Activated naive CD8-positive, alpha-beta T cell treated with anti-CD3 and anti-CD28 coated beads, Interleukin-2, amount 10 ng/mL, durations not matched to agents 7 days and 5 days (primary cell): ENCODE results near the gene YWHAH. TPM values are rescaled to one million over a fixed set of nuclear protein-coding genes. Genes with fewer than 3 reads are reported as not detected.
A peak's percentile ranks its signal among the peaks of the same experiment; 100 is the strongest.

Source experiments
- ATAC-seq: fragments of 150-1000 bp; cut with Tn5 transposase; one replicate; pipeline ENCODE4 v1.10.0; 2021; ENCODE audit warnings: low read depth, moderate library complexity
- POLR2A ChIA-PET: fragments of 350-600 bp; sonication (Branson Sonifier 250); formaldehyde crosslinking; loops from one replicate; lab custom pipeline; 2021; ENCODE audit warnings: antibody characterized with exemption; lab: Charles Lee
- DNase-seq: peaks from one replicate; pipeline ENCODE4 v3.0.0; 2021
- H3K27ac Mint-ChIP-seq: one replicate; pipeline ENCODE4 v1.8.0; 2022; ENCODE audit warnings: mild to moderate bottlenecking, mixed read lengths
- H3K27me3 Mint-ChIP-seq: one replicate; pipeline ENCODE4 v1.8.0; 2022; ENCODE audit warnings: mild to moderate bottlenecking, moderate library complexity, mixed read lengths
- H3K36me3 Mint-ChIP-seq: one replicate; pipeline ENCODE4 v1.8.0; 2021; ENCODE audit warnings: mild to moderate bottlenecking, mixed read lengths
- H3K4me1 Mint-ChIP-seq: one replicate; pipeline ENCODE4 v1.8.0; 2021; ENCODE audit warnings: mixed read lengths
- H3K4me3 Mint-ChIP-seq: one replicate; pipeline ENCODE4 v1.8.0; 2022; ENCODE audit warnings: mild to moderate bottlenecking, moderate library complexity, mixed read lengths
- H3K9me3 Mint-ChIP-seq: one replicate; pipeline ENCODE4 v1.8.0; 2021; ENCODE audit warnings: mixed read lengths
- total RNA-seq, 2 experiments: library from RNA; stranded (reverse); gene quantifications; one replicate each; pipeline ENCODE4 v1.2.3, GENCODE V29; 2021

Gene YWHAH
- total RNA-seq, 2 experiments from 2014 or later = 159 to 160 TPM

DNA sequence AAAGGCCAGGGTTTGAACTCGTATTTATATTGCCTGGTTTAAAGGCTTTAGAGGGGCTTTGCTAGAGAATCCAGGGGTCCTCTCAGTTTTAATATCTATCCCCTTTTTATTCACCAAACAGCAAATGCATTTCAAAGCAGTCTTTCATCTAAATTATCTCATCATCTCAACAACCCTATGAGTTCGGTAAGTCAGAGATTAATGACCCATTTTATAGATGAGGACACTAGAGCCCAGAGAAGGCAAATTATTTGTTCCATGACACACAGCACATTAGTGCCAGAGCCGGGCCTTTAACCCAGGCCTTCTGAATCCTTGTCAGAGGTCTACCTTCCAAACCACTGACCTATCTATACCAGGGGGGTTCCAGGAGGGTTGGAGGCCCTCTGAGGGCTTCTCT is 16.8 kb upstream of the YWHAH start:
- H3K4me3 Mint-ChIP-seq = no peak overlapping the region
- POLR2A ChIA-PET = no interaction called here
- peaks cover 16% of the 10 kb centered on the region for H3K27me3 Mint-ChIP-seq
- no peak for DNase-seq
- H3K36me3 Mint-ChIP-seq = no peaks in the 10 kb centered on the region
- H3K9me3 Mint-ChIP-seq = no peaks in the 10 kb centered on the region
- peaks cover 8% of the 10 kb centered on the region for H3K4me1 Mint-ChIP-seq
- ATAC-seq = no peak
- H3K27ac Mint-ChIP-seq = no peak overlapping the region

DNA sequence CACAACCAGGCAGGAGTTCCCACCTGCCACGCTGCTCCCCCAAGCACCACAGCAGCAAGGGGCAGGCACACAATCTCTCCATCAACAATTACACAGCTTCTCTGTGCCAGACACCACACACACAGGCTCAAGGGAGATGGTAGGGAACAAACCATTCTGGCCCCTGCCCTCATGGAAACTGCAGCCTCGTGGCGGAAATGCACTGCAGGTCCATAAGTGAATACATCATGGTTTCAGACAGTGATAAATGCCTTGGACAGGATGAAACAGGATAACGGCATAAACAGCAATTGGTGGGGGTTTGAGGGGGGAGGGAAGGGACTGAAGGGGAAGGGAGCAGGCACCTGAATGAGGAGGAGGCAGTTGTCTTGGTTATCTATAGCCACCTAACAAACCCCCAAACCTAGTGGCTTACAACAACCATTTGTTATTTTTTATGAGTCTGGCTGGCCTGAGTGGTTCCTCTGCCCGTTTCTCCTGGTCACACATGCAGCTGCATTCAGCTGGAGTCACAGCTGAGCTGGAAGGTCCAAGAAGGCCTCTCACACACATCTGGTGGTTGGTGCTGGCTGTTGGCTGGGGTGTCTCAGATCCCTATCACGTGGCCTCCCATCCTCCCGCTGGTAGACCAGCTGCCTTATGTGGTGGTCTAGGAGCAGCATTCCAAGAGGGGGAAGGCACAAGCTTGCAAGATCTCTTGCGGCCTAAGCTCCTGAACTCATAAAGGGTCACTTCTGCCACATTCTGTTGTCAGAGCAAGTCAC is 15.0 kb upstream of the YWHAH start:
- POLR2A ChIA-PET = no interaction called here
- Mint-ChIP-seq H3K36me3 (no peaks in the 10 kb centered on the region), H3K27ac (no peak overlapping the region), H3K4me1 (no peaks in the 10 kb centered on the region), H3K4me3 (no peak overlapping the region), H3K27me3 (peaks cover 10% of the 10 kb centered on the region), H3K9me3 (no peaks in the 10 kb centered on the region)
- DNase-seq = no peak
- ATAC-seq = no peak

- H3K9me3 Mint-ChIP-seq = no peaks in the 10 kb centered on the region
- DNase-seq (no peak), ATAC-seq (no peak)
- no peak overlapping the region for H3K4me3 Mint-ChIP-seq
- H3K4me1 Mint-ChIP-seq = peaks cover 6% of the 10 kb centered on the region
- H3K36me3 Mint-ChIP-seq = no peaks in the 10 kb centered on the region
- no peaks in the 10 kb centered on the region for H3K27me3 Mint-ChIP-seq
- H3K27ac Mint-ChIP-seq = no peak overlapping the region
- POLR2A ChIA-PET = no interaction called here
Observed at GRCh38 chr22:31932863-31933262, 11.5 kb upstream of the YWHAH start.

DNA sequence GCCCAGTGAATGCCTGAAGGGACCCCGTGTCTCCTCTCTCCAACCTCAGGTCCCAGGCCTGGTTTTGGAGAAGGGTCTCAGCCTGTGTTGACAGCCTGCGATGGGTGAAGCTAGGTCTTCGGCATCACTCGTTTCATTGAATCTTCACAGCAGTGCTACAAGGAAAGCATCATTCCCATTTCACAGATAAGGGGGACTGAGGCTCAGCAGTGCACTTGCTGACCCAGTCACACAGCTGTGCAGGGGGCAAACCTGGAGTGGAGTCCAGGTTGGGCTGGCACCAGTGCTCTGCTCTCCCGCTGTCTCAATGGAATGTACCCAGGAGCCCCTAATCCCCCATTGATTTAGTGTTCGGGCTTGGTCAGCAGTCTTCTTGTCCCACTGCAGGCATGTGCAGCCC is 10.9 kb upstream of the YWHAH start:
- POLR2A ChIA-PET = no interaction called here
- H3K4me3 Mint-ChIP-seq = no peak overlapping the region

DNA sequence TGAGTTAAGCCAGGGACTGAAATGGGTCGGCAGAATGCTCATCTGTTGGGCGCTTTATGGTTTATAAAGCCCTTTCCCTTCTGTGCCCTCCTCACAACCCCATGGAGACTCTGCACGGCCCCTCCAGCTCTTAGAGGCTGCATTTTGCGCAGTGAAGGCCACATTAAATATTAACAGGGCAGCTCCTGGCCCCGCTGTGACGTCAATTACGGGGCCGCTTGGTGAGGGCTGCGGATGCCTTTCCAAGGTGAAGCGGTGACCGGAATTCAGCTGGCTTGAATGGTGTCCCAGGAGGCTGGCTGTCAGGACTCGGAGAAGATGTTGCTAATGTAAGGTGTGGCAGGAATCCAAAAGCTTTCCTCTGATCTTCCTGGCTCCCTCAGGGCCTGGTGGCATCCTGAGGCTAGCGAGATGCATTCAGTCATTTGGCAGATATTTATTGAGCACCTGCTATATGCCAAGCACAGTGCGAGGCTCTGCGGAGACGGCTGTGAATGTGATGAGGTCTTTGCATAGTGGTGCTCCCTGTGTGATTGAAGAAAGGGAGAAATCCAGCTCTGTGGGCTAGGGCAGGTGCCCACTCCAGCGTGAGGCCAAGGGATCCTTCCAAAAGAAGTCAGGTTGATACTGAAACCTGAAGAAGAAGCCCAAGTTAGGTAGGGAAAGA is 10.4 kb upstream of the YWHAH start:
- Mint-ChIP-seq H3K4me3 (no peak overlapping the region), H3K27me3 (no peaks in the 10 kb centered on the region), H3K4me1 (peaks cover 6% of the 10 kb centered on the region), H3K36me3 (no peaks in the 10 kb centered on the region), H3K27ac (no peak overlapping the region), H3K9me3 (no peaks in the 10 kb centered on the region)
- DNase-seq = no peak
- no peak for ATAC-seq
- POLR2A ChIA-PET = no interaction called here

More for the DNA sequence above, 10.9 kb upstream of the YWHAH start:
- Mint-ChIP-seq H3K9me3 (no peaks in the 10 kb centered on the region), H3K4me1 (peaks cover 6% of the 10 kb centered on the region), H3K36me3 (no peaks in the 10 kb centered on the region), H3K27ac (no peak overlapping the region), H3K27me3 (no peaks in the 10 kb centered on the region)
- ATAC-seq = no peak
- DNase-seq = no peak

DNA sequence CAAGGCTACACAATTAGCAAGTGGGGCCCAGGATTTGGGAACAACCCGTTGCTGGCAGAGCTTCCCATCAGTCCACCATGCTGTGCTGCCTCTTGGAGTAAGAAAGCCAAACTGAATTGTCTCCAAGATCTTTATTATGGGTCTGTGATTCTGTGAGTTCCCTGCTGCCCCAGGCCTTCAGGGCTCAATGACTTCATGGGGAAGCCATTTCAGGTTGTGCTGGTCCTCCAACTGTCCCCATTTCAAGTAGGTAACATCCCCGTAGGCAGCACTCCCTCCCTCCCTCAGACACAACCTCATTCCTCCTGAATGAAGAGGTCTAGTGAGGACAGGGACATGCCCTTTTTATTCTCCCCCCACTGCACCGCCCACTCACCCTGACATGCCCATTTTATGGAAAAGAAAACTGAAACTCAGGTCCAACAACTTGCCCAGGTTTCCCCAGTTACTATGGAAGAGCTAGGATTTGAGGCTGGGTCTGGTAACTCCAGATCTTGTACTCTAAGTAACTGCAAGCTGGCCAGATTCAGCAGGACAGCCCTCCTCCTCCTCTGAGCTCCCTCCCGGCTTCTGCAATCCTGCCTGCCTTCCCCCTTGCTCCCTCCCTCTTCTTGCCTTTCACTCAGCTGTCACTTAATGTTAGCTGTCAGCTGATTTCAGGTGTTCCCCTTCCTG is 8.2 kb upstream of the YWHAH start:
- Mint-ChIP-seq H3K4me3 (no peak overlapping the region), H3K27ac (no peak overlapping the region), H3K27me3 (no peaks in the 10 kb centered on the region), H3K9me3 (no peaks in the 10 kb centered on the region), H3K4me1 (peaks cover 6% of the 10 kb centered on the region), H3K36me3 (no peaks in the 10 kb centered on the region)
- DNase-seq (no peak), ATAC-seq (no peak)
- POLR2A ChIA-PET = no interaction called here

- POLR2A ChIA-PET = no interaction called here
- no peaks in the 10 kb centered on the region for H3K36me3 Mint-ChIP-seq
- H3K27ac Mint-ChIP-seq = no peak overlapping the region
- H3K4me1 Mint-ChIP-seq = peaks cover 10% of the 10 kb centered on the region
- no peak for ATAC-seq
- DNase-seq = no peak
- H3K27me3 Mint-ChIP-seq = no peaks in the 10 kb centered on the region
- no peaks in the 10 kb centered on the region for H3K9me3 Mint-ChIP-seq
- H3K4me3 Mint-ChIP-seq = no peak overlapping the region
Observed at GRCh38 chr22:31937341-31937740, 7.0 kb upstream of the YWHAH start.

- POLR2A ChIA-PET = interaction anchor here (0.6 kb wide), 1 partner anchor 271 kb away, joined by 3 read pairs; no protein-coding TSS in a partner anchor
- Mint-ChIP-seq H3K27me3 (no peaks in the 10 kb centered on the region), H3K27ac (no peak overlapping the region), H3K9me3 (no peaks in the 10 kb centered on the region), H3K36me3 (no peaks in the 10 kb centered on the region), H3K4me3 (no peak overlapping the region), H3K4me1 (peaks cover 14% of the 10 kb centered on the region)
- DNase-seq = no peak
- ATAC-seq = no peak
Observed at GRCh38 chr22:31938296-31938695, 6.0 kb upstream of the YWHAH start.

DNA sequence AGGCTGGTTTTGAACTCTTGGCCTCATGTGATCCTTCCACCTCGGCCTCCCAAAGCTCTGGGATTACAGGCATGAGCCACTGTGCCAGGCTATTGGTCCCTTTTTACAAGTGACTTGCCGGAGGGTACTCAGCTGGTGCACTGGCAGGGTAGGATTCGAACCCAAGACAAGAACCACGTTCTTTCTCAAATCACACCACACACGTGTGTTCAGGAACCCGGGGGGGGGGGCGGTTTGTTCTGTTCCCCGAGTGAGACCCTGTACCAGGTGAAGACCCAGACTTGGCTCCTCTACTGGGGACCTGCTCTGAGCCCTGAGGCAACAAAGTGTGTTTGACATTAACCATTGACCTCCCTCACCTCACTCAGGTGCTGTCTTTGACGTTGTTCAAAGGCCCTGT is 3.8 kb upstream of the YWHAH start:
- Mint-ChIP-seq H3K9me3 (no peaks in the 10 kb centered on the region), H3K27ac (no peak overlapping the region), H3K4me1 (peaks cover 16% of the 10 kb centered on the region), H3K27me3 (no peaks in the 10 kb centered on the region), H3K4me3 (no peak overlapping the region), H3K36me3 (no peaks in the 10 kb centered on the region)
- ATAC-seq = no peak
- DNase-seq = no peak
- POLR2A ChIA-PET = no interaction called here

DNA sequence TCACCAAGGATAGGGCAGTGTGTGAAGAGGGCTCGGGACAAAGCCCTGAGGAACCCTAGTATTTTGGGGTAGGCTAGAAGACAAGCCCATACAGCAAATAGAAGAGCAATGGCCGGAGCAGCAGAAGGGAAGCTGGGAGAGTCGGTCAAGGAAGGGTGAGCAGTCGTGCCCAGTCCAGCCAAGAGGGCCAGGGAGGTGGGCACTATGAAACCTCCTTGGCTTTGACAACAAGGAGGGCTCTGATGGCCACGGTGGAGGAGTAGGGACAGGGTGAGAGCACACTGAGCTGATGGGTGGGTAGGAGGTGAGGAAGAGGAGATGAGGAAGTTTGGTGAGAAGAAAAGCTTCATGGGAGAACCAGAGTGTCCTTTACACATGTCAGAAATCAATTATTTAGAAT is 2.2 kb upstream of the YWHAH start:
- H3K4me3 Mint-ChIP-seq = no peak overlapping the region
- POLR2A ChIA-PET = interaction anchor here (0.9 kb wide), 1 partner anchor 189 kb away, joined by 3 read pairs; the partner anchor contains the start of gene DEPDC5

DNA sequence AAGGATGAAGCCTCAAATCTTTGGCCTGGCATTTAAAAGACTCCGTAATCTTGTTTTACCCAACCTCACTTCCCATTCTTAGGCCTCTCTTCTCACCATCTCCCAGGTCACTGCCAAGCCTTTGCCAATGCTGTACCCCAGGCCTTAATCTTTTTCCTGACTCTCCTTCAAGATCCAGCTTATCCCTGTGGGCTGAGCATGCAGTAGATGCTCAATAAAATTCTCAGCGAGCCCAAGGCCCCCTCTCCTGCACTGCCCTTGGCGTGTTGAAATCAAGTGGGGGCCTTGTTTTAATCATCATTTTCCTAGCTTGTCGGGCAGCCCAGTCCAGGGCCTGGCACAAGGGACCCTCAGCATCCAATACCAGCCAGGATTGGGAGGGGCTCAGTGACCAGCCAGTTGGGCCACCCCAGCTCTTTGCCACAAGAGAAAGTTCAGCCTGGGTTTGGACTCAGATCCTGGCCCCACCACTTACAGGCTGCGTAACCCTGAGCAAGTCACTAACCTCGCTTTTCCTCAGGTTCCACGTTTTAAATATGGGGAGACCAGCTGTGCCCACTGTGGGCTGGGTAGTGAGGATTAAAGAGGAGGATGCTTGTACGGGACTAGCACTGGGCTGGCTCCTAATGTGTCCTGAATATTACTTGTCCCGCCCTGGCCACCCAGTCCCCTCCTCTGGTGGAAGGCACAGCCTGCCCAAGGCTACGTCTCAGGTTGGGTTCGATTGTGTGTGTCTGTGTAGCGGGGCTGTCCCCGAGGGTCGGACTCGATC is 943 bp upstream of the YWHAH start:
- ATAC-seq (no peak), DNase-seq (no peak)
- peaks cover 10% of the 10 kb centered on the region for H3K36me3 Mint-ChIP-seq
- peak overlapping the region; percentile 92 for H3K4me3 Mint-ChIP-seq
- POLR2A ChIA-PET = interaction anchor here (0.8 kb wide), 1 partner anchor 281 kb away, joined by 5 read pairs; the partner anchor contains the start of gene PISD
- H3K27me3 Mint-ChIP-seq = no peaks in the 10 kb centered on the region
- peaks cover 22% of the 10 kb centered on the region for H3K4me1 Mint-ChIP-seq
- H3K9me3 Mint-ChIP-seq = no peaks in the 10 kb centered on the region
- H3K27ac Mint-ChIP-seq = peak overlapping the region; percentile 82

More for the DNA sequence above, 2.2 kb upstream of the YWHAH start:
- ATAC-seq (no peak), DNase-seq (no peak)
- Mint-ChIP-seq H3K9me3 (no peaks in the 10 kb centered on the region), H3K4me1 (peaks cover 12% of the 10 kb centered on the region), H3K27ac (no peak overlapping the region), H3K27me3 (no peaks in the 10 kb centered on the region), H3K36me3 (no peaks in the 10 kb centered on the region)

- POLR2A ChIA-PET = interaction anchor here (0.6 to 1.4 kb wide), 3 partner anchors 11 to 554 kb away, joined by 4 to 7 read pairs (median 5); no protein-coding TSS in a partner anchor
- DNase-seq (no peak), ATAC-seq (peak; percentile 23)
- peaks cover 25% of the 10 kb centered on the region for H3K4me1 Mint-ChIP-seq
- H3K27me3 Mint-ChIP-seq = no peaks in the 10 kb centered on the region
- peaks cover 14% of the 10 kb centered on the region for H3K36me3 Mint-ChIP-seq
- H3K27ac Mint-ChIP-seq = no peak overlapping the region
- peak overlapping the region; percentile 39 for H3K4me3 Mint-ChIP-seq
- H3K9me3 Mint-ChIP-seq = no peaks in the 10 kb centered on the region
Observed at GRCh38 chr22:31944700-31945442, 536 bp downstream of the YWHAH start.
